Measurements from ENCODE around the gene HNRNPC. TPM values are rescaled to one million over a fixed set of nuclear protein-coding genes. Genes with fewer than 3 reads are reported as not detected.

The HNRNPC gene
- total RNA-seq, 1 experiment from 2014 or later = 843 TPM

DNA sequence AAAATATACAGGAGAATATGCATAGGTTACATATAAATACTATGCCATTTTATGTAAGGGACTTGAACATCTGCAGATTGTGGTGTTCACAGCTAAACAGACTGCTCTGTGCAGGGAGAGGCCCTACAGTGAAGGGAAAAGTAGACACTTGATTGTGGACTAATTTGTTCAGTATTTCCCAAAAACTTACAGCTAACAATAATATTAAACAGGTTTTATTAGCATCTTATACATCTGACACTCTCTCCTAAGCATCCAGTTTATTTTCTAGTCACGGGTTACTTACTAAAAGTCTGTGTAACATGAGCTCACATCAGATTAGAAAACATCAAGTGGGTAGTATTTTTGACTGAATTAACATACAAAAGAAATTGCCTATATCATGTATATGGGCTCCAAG is 60.1 kb downstream of the HNRNPC start:
- no peaks in the 10 kb centered on the region for H3K27me3 ChIP-seq (ENCODE audit: insufficient read depth, low read length)
- no peaks in the 10 kb centered on the region for H3K9me3 ChIP-seq (ENCODE audit: control insufficient read depth in 1 of 2, insufficient read depth in 1 of 2, low read depth in 1 of 2, low read length in 2 of 2)
- CTCF ChIA-PET = no interaction called here
- H4K20me1 ChIP-seq (ENCODE audit: insufficient read depth) = peaks cover 64% of the 10 kb centered on the region
- intact Hi-C loops (cut with micrococcal nuclease) = no loop called here
- H3K9me2 ChIP-seq (ENCODE audit: insufficient read depth) = no peaks in the 10 kb centered on the region
- POLR2A ChIA-PET = no interaction called here
- H3K27ac ChIP-seq (ENCODE audit: low read depth, low read length) = no peak overlapping the region
- no peak overlapping the region for H3K4me2 ChIP-seq (ENCODE audit: low read length)
- H3K4me1 ChIP-seq (ENCODE audit: control insufficient read depth in 1 of 2, insufficient read depth in 2 of 2, low read length in 2 of 2) = no peaks in the 10 kb centered on the region
- H3K4me3 ChIP-seq (replicated peaks in 1 of 2; ENCODE audit: low read depth in 1 of 2, low read length in 2 of 2) = no peak overlapping the region
- H3K9ac ChIP-seq (ENCODE audit: low read length) = no peak overlapping the region
- BruUV-seq (replicated peaks) = no TSS peak
- H3K79me2 ChIP-seq (ENCODE audit: insufficient read depth, low read length) = peaks cover 73% of the 10 kb centered on the region
- RAD21 ChIA-PET (ENCODE audit: low non-redundant PET in 1 of 2, low total read pairs in 2 of 2, uncharacterized antibody in 2 of 2, unreplicated experiment in 2 of 2) = no interaction called here
- ATAC-seq = no peak
- DNase-seq (ENCODE audit: low read depth, low spot score) = no peak
- TF ChIP-seq, protein P1, sequence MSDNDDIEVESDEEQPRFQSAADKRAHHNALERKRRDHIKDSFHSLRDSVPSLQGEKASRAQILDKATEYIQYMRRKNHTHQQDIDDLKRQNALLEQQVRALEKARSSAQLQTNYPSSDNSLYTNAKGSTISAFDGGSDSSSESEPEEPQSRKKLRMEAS (IDR thresholded peaks at IDR 0.05) = no peak
- TF ChIP-seq JUND (IDR thresholded peaks at IDR 0.05) = no peak
- TF ChIP-seq SP1 (IDR thresholded peaks at IDR 0.05; ENCODE audit: low read depth) = no peak
- no peak for TF ChIP-seq SRF (IDR thresholded peaks at IDR 0.05; ENCODE audit: low read depth)
- TF ChIP-seq EGR1 (IDR thresholded peaks at IDR 0.05; ENCODE audit: low read depth) = no peak
- TF ChIP-seq YY1 (IDR thresholded peaks at IDR 0.05; ENCODE audit: extremely low read depth, insufficient replicate concordance, low read depth, low read length) = no peak
- H2AFZ ChIP-seq (ENCODE audit: low read depth, low read length, poor library complexity, severe bottlenecking) = no peak overlapping the region
- H3K36me3 ChIP-seq (ENCODE audit: control insufficient read depth in 1 of 2, insufficient read depth in 2 of 2, low read length in 2 of 2) = peaks cover 71 to 89% of the 10 kb centered on the region in 2 experiments

DNA sequence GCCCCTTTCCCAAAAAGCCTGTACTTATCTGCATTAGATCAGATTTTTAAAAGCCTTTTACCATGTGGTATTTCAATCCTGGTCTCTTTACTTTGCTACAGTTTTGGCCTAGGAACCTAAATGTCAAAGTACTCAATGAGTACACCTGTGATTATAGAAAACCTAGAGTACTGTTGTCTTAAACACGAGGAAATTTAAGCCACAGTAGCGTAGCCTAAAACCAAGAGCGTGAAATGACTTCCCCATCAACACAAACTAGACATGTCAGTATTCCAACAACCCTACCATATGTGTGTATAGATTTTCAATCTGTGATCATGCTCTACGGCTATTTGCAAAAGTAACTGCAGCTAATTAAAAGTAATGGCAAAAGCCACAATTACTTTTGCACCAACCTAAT is 60.7 kb downstream of the HNRNPC start:
- Histone ChIP-seq H3K36me3 (ENCODE audit: control insufficient read depth in 1 of 2, insufficient read depth in 2 of 2, low read length in 2 of 2) (peaks cover 65 to 86% of the 10 kb centered on the region in 2 experiments), H3K4me2 (ENCODE audit: low read length) (no peak overlapping the region), H3K9me2 (ENCODE audit: insufficient read depth) (no peaks in the 10 kb centered on the region), H3K4me1 (ENCODE audit: control insufficient read depth in 1 of 2, insufficient read depth in 2 of 2, low read length in 2 of 2) (no peaks in the 10 kb centered on the region), H3K27ac (ENCODE audit: low read depth, low read length) (no peak overlapping the region), H4K20me1 (ENCODE audit: insufficient read depth) (peaks cover 63% of the 10 kb centered on the region), H3K4me3 (replicated peaks in 1 of 2; ENCODE audit: low read depth in 1 of 2, low read length in 2 of 2) (no peak overlapping the region), H3K27me3 (ENCODE audit: insufficient read depth, low read length) (no peaks in the 10 kb centered on the region), H3K9ac (ENCODE audit: low read length) (no peak overlapping the region), H3K9me3 (ENCODE audit: control insufficient read depth in 1 of 2, insufficient read depth in 1 of 2, low read depth in 1 of 2, low read length in 2 of 2) (no peaks in the 10 kb centered on the region), H2AFZ (ENCODE audit: low read depth, low read length, poor library complexity, severe bottlenecking) (no peak overlapping the region), H3K79me2 (ENCODE audit: insufficient read depth, low read length) (peaks cover 67% of the 10 kb centered on the region)
- ChIA-PET POLR2A (no interaction called here), RAD21 (ENCODE audit: low non-redundant PET in 1 of 2, low total read pairs in 2 of 2, uncharacterized antibody in 2 of 2, unreplicated experiment in 2 of 2) (no interaction called here), CTCF (no interaction called here)
- intact Hi-C loops (cut with micrococcal nuclease) = no loop called here
- no TSS peak for BruUV-seq (replicated peaks)
- no peak for DNase-seq (ENCODE audit: low read depth, low spot score)
- no peak for TF ChIP-seq CBX3 (IDR thresholded peaks at IDR 0.05; ENCODE audit: low read depth)
- ATAC-seq = no peak

Measured in HCT116 (cell line).